ENCODE measurements around the gene ARHGAP45. TPM values are rescaled to one million over a fixed set of nuclear protein-coding genes. Genes with fewer than 3 reads are reported as not detected.

The ARHGAP45 gene
- total RNA-seq, 2 donors from 2014 or later = 13.2 to 23.4 TPM

- 96 to 97% methylated on average over 9 to 18 of the region's 20 CpGs for WGBS, 2 donors
- no peak for ATAC-seq
Measured at GRCh38 chr19:1055886-1056620, 10.9 kb upstream of the ARHGAP45 start.

GRCh38 chr19:1057176-1057855, 9.7 kb upstream of the ARHGAP45 start:
- Histone ChIP-seq H3K27me3 (no peaks in the 10 kb centered on the region), H3K4me3 (no peak overlapping the region), H3K4me1 (no peaks in the 10 kb centered on the region), H3K9me3 (no peaks in the 10 kb centered on the region), H3K36me3 (replicated peaks in 1 of 2; ENCODE audit: insufficient read depth in 1 of 2, low read depth in 2 of 2) (no peaks in the 10 kb centered on the region), H3K27ac (no peak overlapping the region)
- TF ChIP-seq CTCF (IDR thresholded peaks at IDR 0.05) = no peak
- no peak for TF ChIP-seq POLR2A (IDR thresholded peaks at IDR 0.05)
- intact Hi-C loops (cut with DNase I) = no loop called here
- 53 to 69% methylated on average over 2 to 3 of the region's 3 CpGs for WGBS, 2 donors
- ATAC-seq (no peak), DNase-seq (no peak)

More at GRCh38 chr19:1055886-1056620, 10.9 kb upstream of the ARHGAP45 start:
- H3K27ac ChIP-seq = no peak overlapping the region
- TF ChIP-seq POLR2A (IDR thresholded peaks at IDR 0.05) (no peak), CTCF (IDR thresholded peaks at IDR 0.05) (no peak)
- intact Hi-C loops (cut with DNase I) = no loop called here
- no peaks in the 10 kb centered on the region for H3K9me3 ChIP-seq
- H3K36me3 ChIP-seq (replicated peaks in 1 of 2; ENCODE audit: insufficient read depth in 1 of 2, low read depth in 2 of 2) = no peaks in the 10 kb centered on the region
- no peaks in the 10 kb centered on the region for H3K4me1 ChIP-seq
- DNase-seq = no peak
- H3K27me3 ChIP-seq = no peaks in the 10 kb centered on the region
- H3K4me3 ChIP-seq = no peak overlapping the region

DNA sequence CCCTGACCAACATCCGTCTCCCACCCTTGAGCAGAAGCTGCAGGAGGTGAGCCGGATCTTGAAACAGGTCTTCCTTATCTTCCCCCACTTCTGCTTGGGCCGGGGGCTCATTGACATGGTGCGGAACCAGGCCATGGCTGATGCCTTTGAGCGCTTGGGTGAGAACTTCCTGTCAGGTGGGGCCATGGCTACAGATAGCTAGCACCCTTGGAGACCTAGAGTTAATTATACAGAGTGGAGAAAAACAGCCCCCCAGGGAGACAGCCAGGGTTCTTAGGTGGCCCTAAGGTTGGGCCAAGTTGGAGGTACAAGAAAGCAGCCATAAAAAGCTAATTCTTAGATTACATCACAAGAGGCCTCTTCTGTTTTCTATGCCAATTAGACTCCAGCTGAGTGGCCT, 8.9 kb upstream of the ARHGAP45 start:
- Histone ChIP-seq H3K36me3 (replicated peaks in 1 of 2; ENCODE audit: insufficient read depth in 1 of 2, low read depth in 2 of 2) (no peaks in the 10 kb centered on the region), H3K9me3 (no peaks in the 10 kb centered on the region), H3K27ac (no peak overlapping the region), H3K4me1 (no peaks in the 10 kb centered on the region), H3K27me3 (no peaks in the 10 kb centered on the region), H3K4me3 (no peak overlapping the region)
- ATAC-seq (no peak), DNase-seq (no peak)
- intact Hi-C loops (cut with DNase I) = no loop called here
- 92 to 93% methylated on average over 4 to 5 of the region's 5 CpGs for WGBS, 2 donors
- no peak for TF ChIP-seq POLR2A (IDR thresholded peaks at IDR 0.05)
- TF ChIP-seq CTCF (IDR thresholded peaks at IDR 0.05) = no peak

DNA sequence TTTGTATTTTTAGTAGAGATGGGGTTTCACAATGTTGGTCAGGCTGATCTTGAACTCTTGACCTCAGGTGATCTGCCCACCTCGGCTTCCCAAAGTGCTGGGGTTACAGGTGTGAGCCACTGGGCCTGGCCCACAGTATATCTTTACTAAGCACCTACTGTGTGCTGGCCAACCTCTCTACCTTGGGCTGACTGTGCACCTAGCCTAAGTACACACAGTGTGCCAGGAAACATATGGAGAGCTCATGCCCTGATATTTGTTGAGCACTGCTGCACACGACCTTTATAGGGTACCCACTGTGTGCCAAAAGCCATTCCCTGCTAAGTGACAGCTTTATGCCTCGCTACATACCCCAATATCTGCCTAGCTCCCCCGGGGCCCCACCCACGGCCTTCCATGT, 6.3 kb upstream of the ARHGAP45 start:
- no peak overlapping the region for H3K4me3 ChIP-seq
- peaks cover 17% of the 10 kb centered on the region for H3K4me1 ChIP-seq
- ATAC-seq = no peak
- no peaks in the 10 kb centered on the region for H3K27me3 ChIP-seq
- TF ChIP-seq CTCF (IDR thresholded peaks at IDR 0.05) = no peak
- WGBS, 2 donors = 77 to 89% methylated on average over 1 to 5 of the region's 5 CpGs
- intact Hi-C loops (cut with DNase I) = no loop called here
- no peaks in the 10 kb centered on the region for H3K9me3 ChIP-seq
- no peaks in the 10 kb centered on the region for H3K36me3 ChIP-seq (replicated peaks in 1 of 2; ENCODE audit: insufficient read depth in 1 of 2, low read depth in 2 of 2)
- no peak for DNase-seq
- H3K27ac ChIP-seq = no peak overlapping the region

Measured in body of pancreas (tissue), 4 donors.